GM23338 (cell line): Measurements from ENCODE around the gene SCN4A. TPM values are rescaled to one million over a fixed set of nuclear protein-coding genes. Genes with fewer than 3 reads are reported as not detected.
A peak's percentile ranks its signal among the peaks of the same experiment; 100 is the strongest.

Source experiments
- ATAC-seq: fragments of 200-7000 bp; cut with Tn5 transposase; 3 replicates; pipeline ENCODE4 v1.9.1; 2020
- DNase-seq: peaks from one replicate; pipeline ENCODE4 v3.0.0-alpha.2; 2015; ENCODE audit warnings: low spot score
- H2AFZ ChIP-seq: fragments of 200-600 bp; sonication (generic); 2 replicates; pipeline ENCODE4 v1.8.0; 2016; ENCODE audit warnings: antibody characterized with exemption, mild to moderate bottlenecking, moderate library complexity
- H3F3A ChIP-seq: fragments of 200-600 bp; sonication (generic); replicated peaks from 2 replicates; pipeline ENCODE4 v1.8.0; 2017; ENCODE audit warnings: antibody characterized with exemption, mixed run types, low read depth
- H3K27ac ChIP-seq: fragments of 200-600 bp; sonication (generic); 2 replicates; pipeline ENCODE4 v1.6.1; 2016; ENCODE audit warnings: low read depth
- H3K27me3 ChIP-seq: fragments of 200-600 bp; sonication (generic); 2 replicates; pipeline ENCODE4 v1.8.0; 2016; ENCODE audit warnings: mild to moderate bottlenecking, mixed run types, moderate library complexity; ENCODE audit not compliant: insufficient read depth
- H3K36me3 ChIP-seq: fragments of 200-600 bp; sonication (generic); 2 replicates; pipeline ENCODE4 v1.8.0; 2016; ENCODE audit warnings: mild to moderate bottlenecking; ENCODE audit not compliant: insufficient read depth
- H3K4me1 ChIP-seq: fragments of 200-600 bp; sonication (generic); 2 replicates; pipeline ENCODE4 v1.8.0; 2016; ENCODE audit warnings: mild to moderate bottlenecking, moderate library complexity; ENCODE audit not compliant: insufficient read depth
- H3K4me2 ChIP-seq: fragments of 200-600 bp; sonication (generic); 2 replicates; pipeline ENCODE4 v1.7.1; 2017; ENCODE audit warnings: mixed run types
- H3K4me3 ChIP-seq: fragments of 200-600 bp; sonication (generic); 2 replicates; pipeline ENCODE4 v1.6.1; 2016; ENCODE audit warnings: mixed run types
- H3K79me2 ChIP-seq: fragments of 200-600 bp; sonication (generic); replicated peaks from 2 replicates; pipeline ENCODE4 v1.8.0; 2017; ENCODE audit warnings: mild to moderate bottlenecking; ENCODE audit not compliant: insufficient read depth
- H3K9me2 ChIP-seq: fragments of 200-600 bp; sonication (generic); 2 replicates; pipeline ENCODE4 v1.8.0; 2017; ENCODE audit not compliant: insufficient read depth
- H4K20me1 ChIP-seq: fragments of 200-600 bp; sonication (generic); replicated peaks from 2 replicates; pipeline ENCODE4 v1.8.0; 2017; ENCODE audit warnings: mild to moderate bottlenecking; ENCODE audit not compliant: insufficient read depth
- H3K27ac Mint-ChIP-seq: 2 replicates; pipeline ENCODE4 v1.8.0; 2020; ENCODE audit warnings: inconsistent platforms, mild to moderate bottlenecking, moderate library complexity, mixed read lengths
- H3K27me3 Mint-ChIP-seq: 3 replicates; pipeline ENCODE4 v1.8.0; 2022; ENCODE audit warnings: low read depth, mild to moderate bottlenecking, moderate library complexity, mixed read lengths, inconsistent platforms; ENCODE audit not compliant: insufficient read depth, poor library complexity
- H3K36me3 Mint-ChIP-seq: 3 replicates; pipeline ENCODE4 v1.8.0; 2021; ENCODE audit warnings: low read depth, mild to moderate bottlenecking, inconsistent platforms, moderate library complexity, mixed read lengths
- H3K4me1 Mint-ChIP-seq: 3 replicates; pipeline ENCODE4 v1.8.0; 2020; ENCODE audit warnings: mild to moderate bottlenecking, inconsistent platforms, mixed read lengths
- H3K4me3 Mint-ChIP-seq: 3 replicates; pipeline ENCODE4 v1.8.0; 2021; ENCODE audit warnings: moderate library complexity, mild to moderate bottlenecking, inconsistent platforms, mixed read lengths
- H3K9me3 Mint-ChIP-seq: 3 replicates; pipeline ENCODE4 v1.8.0; 2020; ENCODE audit warnings: moderate library complexity, mild to moderate bottlenecking, inconsistent platforms, mixed read lengths
- CREB1 ChIP-seq: fragments of 250-450 bp; sonication (Bioruptor Pico); IDR thresholded peaks from 2 replicates; pipeline ENCODE4 v1.5.0; 2020; ENCODE audit warnings: low read depth, mild to moderate bottlenecking, moderate library complexity
- ETS1 ChIP-seq: IDR thresholded peaks from 2 replicates; pipeline ENCODE4 v1.6.1; 2016; ENCODE audit warnings: antibody characterized with exemption
- EZH2 ChIP-seq: fragments of 200-600 bp; sonication (generic); IDR thresholded peaks from one replicate; pipeline ENCODE4 v1.8.0; 2017; ENCODE audit warnings: antibody characterized with exemption, mild to moderate bottlenecking, low read depth; ENCODE audit not compliant: unreplicated experiment
- EZH2phosphoT487 ChIP-seq: fragments of 200-600 bp; sonication (generic); IDR thresholded peaks from one replicate; pipeline ENCODE4 v1.8.1; 2018; ENCODE audit warnings: antibody characterized with exemption; ENCODE audit not compliant: unreplicated experiment
- JUNB ChIP-seq: IDR thresholded peaks from one replicate; pipeline ENCODE4 v1.6.1; 2016; ENCODE audit warnings: antibody characterized with exemption; ENCODE audit not compliant: unreplicated experiment
- NANOG ChIP-seq: IDR thresholded peaks from 2 replicates; pipeline ENCODE4 v1.6.1; 2016; ENCODE audit warnings: antibody characterized with exemption, borderline replicate concordance
- POLR2AphosphoS5 ChIP-seq: IDR thresholded peaks from 2 replicates; pipeline ENCODE4 v1.6.1; 2016; ENCODE audit warnings: antibody characterized with exemption, low read depth
- STAT1 ChIP-seq: IDR thresholded peaks from one replicate; pipeline ENCODE4 v1.6.1; 2016; ENCODE audit warnings: antibody characterized with exemption; ENCODE audit not compliant: unreplicated experiment
- ZNF114 ChIP-seq: fragments of 250-450 bp; sonication (Bioruptor Pico); IDR thresholded peaks from 2 replicates; pipeline ENCODE4 v1.5.0; 2020; ENCODE audit warnings: mild to moderate bottlenecking, moderate library complexity
- ZNF331 ChIP-seq: fragments of 250-450 bp; sonication (Bioruptor Pico); IDR thresholded peaks from 2 replicates; pipeline ENCODE4 v1.5.0; 2020; ENCODE audit warnings: low read depth, mild to moderate bottlenecking, moderate library complexity
- ZNF462 ChIP-seq: fragments of 250-450 bp; sonication (Bioruptor Pico); IDR thresholded peaks from 2 replicates; pipeline ENCODE4 v1.5.0; 2020; ENCODE audit warnings: mild to moderate bottlenecking, moderate library complexity
- polyA plus RNA-seq: library from polyadenylated mRNA; unstranded; fragments of >200 nt; fragmentation: Nextera tagmentation; extraction: Ambion mirVana; gene quantifications from 2 replicates; pipeline ENCODE4 v1.2.1, GENCODE V29; 2016
- total RNA-seq: library from RNA; depleted of rRNA; stranded (reverse); fragments of >200 nt; shearing (Covaris generic); gene quantifications from 2 replicates; pipeline ENCODE4 v1.2.3, GENCODE V29; 2014
- TF ChIP-seq, protein P1 (sequence below): IDR thresholded peaks from one replicate; pipeline ENCODE4 v1.6.1; 2018; ENCODE audit warnings: antibody characterized with exemption; ENCODE audit not compliant: unreplicated experiment
- TF ChIP-seq, protein P2 (sequence below), 2 experiments: fragments of 200-600 bp in 1 of 2; sonication (generic) in 1 of 2; conservative IDR thresholded peaks; 2 replicates each; pipeline versions ENCODE4 v1.5.1 to v1.6.1; 2016 to 2017; ENCODE audit warnings: antibody characterized with exemption in 2 of 2, low read depth in 2 of 2, mild to moderate bottlenecking in 2 of 2, moderate library complexity in 1 of 2

SCN4A gene
- total and polyA plus RNA-seq, 2 experiments from 2014 or later = 2.3 to 7.9 TPM

GRCh38 chr17:64009571-64010402 lies 37.1 kb upstream of the SCN4A start:
- Mint-ChIP-seq H3K36me3 (no peaks in the 10 kb centered on the region), H3K4me1 (peaks cover 16% of the 10 kb centered on the region), H3K27ac (no peak overlapping the region), H3K9me3 (no peaks in the 10 kb centered on the region), H3K4me3 (no peak overlapping the region), H3K27me3 (peaks cover 5% of the 10 kb centered on the region)
- no peaks in the 10 kb centered on the region for H3K27me3 ChIP-seq
- no peak overlapping the region for H3K27ac ChIP-seq
- H2AFZ ChIP-seq = 0 out of 2 replicates have a peak overlapping the region, but pooled peaks have one; percentile 38
- H3K79me2 ChIP-seq = no peaks in the 10 kb centered on the region
- no peaks in the 10 kb centered on the region for H3F3A ChIP-seq
- no peak overlapping the region for H3K4me3 ChIP-seq
- H4K20me1 ChIP-seq = no peaks in the 10 kb centered on the region
- H3K4me1 ChIP-seq = no peaks in the 10 kb centered on the region
- no peak overlapping the region for H3K4me2 ChIP-seq
- H3K36me3 ChIP-seq = no peaks in the 10 kb centered on the region
- ATAC-seq (no peak), DNase-seq (no peak)
- TF ChIP-seq ZNF331 (no peak), ZNF462 (CRISPR knock-in tag) (no peak), CREB1 (no peak), EZH2phosphoT487 (no peak), ZNF114 (CRISPR knock-in tag) (no peak), ETS1 (no peak), STAT1 (no peak), POLR2AphosphoS5 (no peak), EZH2 (no peak), NANOG (no peak), JUNB (no peak)
- TF ChIP-seq, protein P1, sequence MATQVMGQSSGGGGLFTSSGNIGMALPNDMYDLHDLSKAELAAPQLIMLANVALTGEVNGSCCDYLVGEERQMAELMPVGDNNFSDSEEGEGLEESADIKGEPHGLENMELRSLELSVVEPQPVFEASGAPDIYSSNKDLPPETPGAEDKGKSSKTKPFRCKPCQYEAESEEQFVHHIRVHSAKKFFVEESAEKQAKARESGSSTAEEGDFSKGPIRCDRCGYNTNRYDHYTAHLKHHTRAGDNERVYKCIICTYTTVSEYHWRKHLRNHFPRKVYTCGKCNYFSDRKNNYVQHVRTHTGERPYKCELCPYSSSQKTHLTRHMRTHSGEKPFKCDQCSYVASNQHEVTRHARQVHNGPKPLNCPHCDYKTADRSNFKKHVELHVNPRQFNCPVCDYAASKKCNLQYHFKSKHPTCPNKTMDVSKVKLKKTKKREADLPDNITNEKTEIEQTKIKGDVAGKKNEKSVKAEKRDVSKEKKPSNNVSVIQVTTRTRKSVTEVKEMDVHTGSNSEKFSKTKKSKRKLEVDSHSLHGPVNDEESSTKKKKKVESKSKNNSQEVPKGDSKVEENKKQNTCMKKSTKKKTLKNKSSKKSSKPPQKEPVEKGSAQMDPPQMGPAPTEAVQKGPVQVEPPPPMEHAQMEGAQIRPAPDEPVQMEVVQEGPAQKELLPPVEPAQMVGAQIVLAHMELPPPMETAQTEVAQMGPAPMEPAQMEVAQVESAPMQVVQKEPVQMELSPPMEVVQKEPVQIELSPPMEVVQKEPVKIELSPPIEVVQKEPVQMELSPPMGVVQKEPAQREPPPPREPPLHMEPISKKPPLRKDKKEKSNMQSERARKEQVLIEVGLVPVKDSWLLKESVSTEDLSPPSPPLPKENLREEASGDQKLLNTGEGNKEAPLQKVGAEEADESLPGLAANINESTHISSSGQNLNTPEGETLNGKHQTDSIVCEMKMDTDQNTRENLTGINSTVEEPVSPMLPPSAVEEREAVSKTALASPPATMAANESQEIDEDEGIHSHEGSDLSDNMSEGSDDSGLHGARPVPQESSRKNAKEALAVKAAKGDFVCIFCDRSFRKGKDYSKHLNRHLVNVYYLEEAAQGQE = no peak
- TF ChIP-seq, protein P2, sequence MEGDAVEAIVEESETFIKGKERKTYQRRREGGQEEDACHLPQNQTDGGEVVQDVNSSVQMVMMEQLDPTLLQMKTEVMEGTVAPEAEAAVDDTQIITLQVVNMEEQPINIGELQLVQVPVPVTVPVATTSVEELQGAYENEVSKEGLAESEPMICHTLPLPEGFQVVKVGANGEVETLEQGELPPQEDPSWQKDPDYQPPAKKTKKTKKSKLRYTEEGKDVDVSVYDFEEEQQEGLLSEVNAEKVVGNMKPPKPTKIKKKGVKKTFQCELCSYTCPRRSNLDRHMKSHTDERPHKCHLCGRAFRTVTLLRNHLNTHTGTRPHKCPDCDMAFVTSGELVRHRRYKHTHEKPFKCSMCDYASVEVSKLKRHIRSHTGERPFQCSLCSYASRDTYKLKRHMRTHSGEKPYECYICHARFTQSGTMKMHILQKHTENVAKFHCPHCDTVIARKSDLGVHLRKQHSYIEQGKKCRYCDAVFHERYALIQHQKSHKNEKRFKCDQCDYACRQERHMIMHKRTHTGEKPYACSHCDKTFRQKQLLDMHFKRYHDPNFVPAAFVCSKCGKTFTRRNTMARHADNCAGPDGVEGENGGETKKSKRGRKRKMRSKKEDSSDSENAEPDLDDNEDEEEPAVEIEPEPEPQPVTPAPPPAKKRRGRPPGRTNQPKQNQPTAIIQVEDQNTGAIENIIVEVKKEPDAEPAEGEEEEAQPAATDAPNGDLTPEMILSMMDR (conservative IDR thresholded peaks at IDR 0.05; ENCODE audit: low read depth in 2 of 2) = no peak
- no peaks in the 10 kb centered on the region for H3K9me2 ChIP-seq
